Measurements from ENCODE around the gene LRMDA. TPM values are rescaled to one million over a fixed set of nuclear protein-coding genes. Genes with fewer than 3 reads are reported as not detected.

LRMDA gene
- total and polyA plus RNA-seq, 2 donors (not counting 1 experiment from before 2014, with no cell fraction given): 0.12 TPM; not detected in 1

DNA sequence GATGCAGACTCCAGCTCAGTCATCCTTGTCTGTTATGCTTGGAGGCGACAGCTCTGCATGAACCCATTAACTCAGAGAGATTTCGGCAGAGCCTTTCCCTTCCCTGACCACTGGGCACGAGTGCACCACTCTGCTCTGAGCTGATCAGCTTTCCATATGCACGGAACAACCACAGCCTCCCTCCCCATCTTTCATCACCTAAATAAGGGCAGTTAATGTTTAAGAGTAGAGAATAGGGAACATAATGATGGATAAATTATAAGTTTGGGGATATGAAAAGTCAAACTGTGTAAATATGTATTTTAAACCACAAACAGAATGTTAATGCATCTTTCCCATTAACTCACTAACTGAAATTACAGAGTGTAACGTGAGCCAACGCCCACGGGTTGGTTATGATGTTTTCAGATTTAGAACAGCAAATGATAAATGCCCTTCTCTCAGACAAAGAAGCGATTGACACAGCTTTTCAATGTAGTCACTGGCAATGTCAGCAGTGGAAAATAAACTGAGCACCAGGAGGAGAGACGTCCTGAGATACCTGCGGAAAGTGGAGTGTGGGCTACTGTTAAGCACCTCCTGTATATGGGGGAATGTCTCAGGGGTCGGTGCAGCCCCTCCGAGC lies 658.2 kb downstream of the LRMDA start:
- Histone ChIP-seq H3K9ac (ENCODE audit: low read length) (no peak overlapping the region), H4K20me1 (ENCODE audit: control insufficient read depth, insufficient read depth, low read length, poor library complexity, severe bottlenecking) (no peaks in the 10 kb centered on the region), H3K4me1 (ENCODE audit: control insufficient read depth in 2 of 2, insufficient read depth in 2 of 2, low read length in 2 of 2) (no peaks in the 10 kb centered on the region), H3K36me3 (replicated peaks in 1 of 2; ENCODE audit: control extremely low read depth in 1 of 2, control insufficient read depth in 1 of 2, extremely low read depth in 1 of 2, insufficient read depth in 2 of 2, low read length in 1 of 2) (no peaks in the 10 kb centered on the region), H2AFZ (ENCODE audit: insufficient read depth, low read depth, low read length, poor library complexity, severe bottlenecking) (no peak overlapping the region), H3K27ac (ENCODE audit: low read length in 2 of 2) (no peak overlapping the region), H3K79me2 (ENCODE audit: control insufficient read depth, insufficient read depth, low read length) (no peaks in the 10 kb centered on the region), H3K4me2 (replicated peaks; ENCODE audit: low read depth, low read length, poor library complexity, severe bottlenecking) (no peak overlapping the region), H3K4me3 (ENCODE audit: control extremely low read depth in 1 of 5, extremely low read depth in 1 of 5, insufficient read depth in 1 of 5, low read depth in 2 of 5, low read length in 4 of 5) (no peak overlapping the region), H3K9me3 (ENCODE audit: control extremely low read depth in 1 of 3, control insufficient read depth in 2 of 3, insufficient read depth in 1 of 3, low read length in 2 of 3) (no peaks in the 10 kb centered on the region), H3K27me3 (replicated peaks in 1 of 4; ENCODE audit: control extremely low read depth in 1 of 4, control insufficient read depth in 3 of 4, insufficient read depth in 4 of 4, low read length in 3 of 4) (no peaks in the 10 kb centered on the region)
- no peak for DNase-seq
- intact Hi-C loops (cut with micrococcal nuclease): no loop called here
- Mint-ChIP-seq H3K27me3 (peaks cover 3% of the 10 kb centered on the region), H3K4me1 (no peaks in the 10 kb centered on the region), H3K27ac (no peak overlapping the region), H3K9me3 (ENCODE audit: insufficient read depth) (no peaks in the 10 kb centered on the region), H3K4me3 (no peak overlapping the region)
- CTCF ChIA-PET: no interaction called here
- TF ChIP-seq CTCF (IDR thresholded peaks at IDR 0.05) (no peak), EZH2 (IDR thresholded peaks at IDR 0.05; ENCODE audit: borderline replicate concordance, insufficient read depth, low read depth, low read length, poor library complexity, severe bottlenecking) (no peak)
- POLR2A ChIA-PET: no interaction called here
- no peak for ATAC-seq (ENCODE audit: low read depth)
- 95% methylated on average over 7 of the region's 12 CpGs for WGBS (ENCODE audit: insufficient coverage)

DNA sequence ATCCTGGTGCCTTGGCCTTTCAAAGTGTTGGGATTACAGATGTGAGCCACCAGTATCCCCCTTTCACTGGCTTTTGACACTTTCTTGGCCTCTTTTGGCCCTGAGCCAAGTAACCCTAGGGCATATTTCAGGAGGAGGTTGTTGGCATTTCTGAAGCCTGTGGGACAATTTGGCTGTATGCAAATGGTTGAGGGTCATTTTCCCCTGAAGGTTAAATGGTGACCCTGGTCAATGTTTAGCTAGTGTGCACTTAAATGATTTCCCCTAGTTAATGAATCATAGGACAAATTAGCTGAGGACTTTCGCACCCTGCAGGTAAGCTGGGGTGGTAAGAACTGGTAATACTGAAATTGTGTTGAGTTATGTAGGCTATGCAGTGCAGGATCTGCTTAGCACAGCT lies 660.5 kb downstream of the LRMDA start:
- Histone ChIP-seq H3K79me2 (ENCODE audit: control insufficient read depth, insufficient read depth, low read length) (no peaks in the 10 kb centered on the region), H3K27me3 (replicated peaks in 1 of 4; ENCODE audit: control extremely low read depth in 1 of 4, control insufficient read depth in 3 of 4, insufficient read depth in 4 of 4, low read length in 3 of 4) (no peaks in the 10 kb centered on the region), H2AFZ (ENCODE audit: insufficient read depth, low read depth, low read length, poor library complexity, severe bottlenecking) (no peak overlapping the region), H3K9me3 (ENCODE audit: control extremely low read depth in 1 of 3, control insufficient read depth in 2 of 3, insufficient read depth in 1 of 3, low read length in 2 of 3) (no peaks in the 10 kb centered on the region), H3K9ac (ENCODE audit: low read length) (no peak overlapping the region), H4K20me1 (ENCODE audit: control insufficient read depth, insufficient read depth, low read length, poor library complexity, severe bottlenecking) (no peaks in the 10 kb centered on the region), H3K27ac (ENCODE audit: low read length in 2 of 2) (no peak overlapping the region), H3K36me3 (replicated peaks in 1 of 2; ENCODE audit: control extremely low read depth in 1 of 2, control insufficient read depth in 1 of 2, extremely low read depth in 1 of 2, insufficient read depth in 2 of 2, low read length in 1 of 2) (no peaks in the 10 kb centered on the region), H3K4me3 (ENCODE audit: control extremely low read depth in 1 of 5, extremely low read depth in 1 of 5, insufficient read depth in 1 of 5, low read depth in 2 of 5, low read length in 4 of 5) (no peak overlapping the region), H3K4me1 (ENCODE audit: control insufficient read depth in 2 of 2, insufficient read depth in 2 of 2, low read length in 2 of 2) (no peaks in the 10 kb centered on the region), H3K4me2 (replicated peaks; ENCODE audit: low read depth, low read length, poor library complexity, severe bottlenecking) (no peak overlapping the region)
- intact Hi-C loops (cut with micrococcal nuclease): no loop called here
- no peak overlapping the region for H3K27ac Mint-ChIP-seq
- no peak overlapping the region for H3K4me3 Mint-ChIP-seq
- H3K27me3 Mint-ChIP-seq: no peaks in the 10 kb centered on the region
- ATAC-seq (ENCODE audit: low read depth) (no peak), DNase-seq (no peak)
- WGBS (ENCODE audit: insufficient coverage): no CpG with 5 or more reads among the region's 1 CpG
- H3K9me3 Mint-ChIP-seq (ENCODE audit: insufficient read depth): no peaks in the 10 kb centered on the region
- no peaks in the 10 kb centered on the region for H3K4me1 Mint-ChIP-seq
- TF ChIP-seq CTCF (IDR thresholded peaks at IDR 0.05) (no peak), EZH2 (IDR thresholded peaks at IDR 0.05; ENCODE audit: borderline replicate concordance, insufficient read depth, low read depth, low read length, poor library complexity, severe bottlenecking) (no peak)
- CTCF ChIA-PET: no interaction called here
- POLR2A ChIA-PET: no interaction called here
